ENCODE results near the gene GDNF.

GDNF gene

DNA sequence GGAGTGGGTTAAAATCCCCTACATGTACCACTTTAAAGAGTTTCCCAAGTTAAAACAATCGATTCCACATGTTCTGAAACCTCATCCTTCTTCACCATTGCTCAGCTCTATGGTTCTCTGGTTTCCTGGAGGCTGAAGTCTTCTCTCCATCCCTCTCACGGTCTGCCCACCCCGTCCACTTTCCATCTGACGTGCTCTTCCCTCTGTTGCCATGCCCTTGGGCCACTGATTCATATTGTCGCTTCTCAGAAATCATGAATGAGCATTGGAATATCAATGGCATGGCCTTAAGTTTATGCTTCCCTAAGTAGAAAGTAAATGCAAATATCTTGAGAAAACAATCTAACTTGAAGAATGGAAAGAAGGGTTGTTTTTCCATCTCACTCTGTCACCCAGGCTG is 30.9 kb downstream of the GDNF start:
- no peak for DNase-seq (ENCODE audit: extremely low read depth, low read depth)
- TF ChIP-seq, protein P1, sequence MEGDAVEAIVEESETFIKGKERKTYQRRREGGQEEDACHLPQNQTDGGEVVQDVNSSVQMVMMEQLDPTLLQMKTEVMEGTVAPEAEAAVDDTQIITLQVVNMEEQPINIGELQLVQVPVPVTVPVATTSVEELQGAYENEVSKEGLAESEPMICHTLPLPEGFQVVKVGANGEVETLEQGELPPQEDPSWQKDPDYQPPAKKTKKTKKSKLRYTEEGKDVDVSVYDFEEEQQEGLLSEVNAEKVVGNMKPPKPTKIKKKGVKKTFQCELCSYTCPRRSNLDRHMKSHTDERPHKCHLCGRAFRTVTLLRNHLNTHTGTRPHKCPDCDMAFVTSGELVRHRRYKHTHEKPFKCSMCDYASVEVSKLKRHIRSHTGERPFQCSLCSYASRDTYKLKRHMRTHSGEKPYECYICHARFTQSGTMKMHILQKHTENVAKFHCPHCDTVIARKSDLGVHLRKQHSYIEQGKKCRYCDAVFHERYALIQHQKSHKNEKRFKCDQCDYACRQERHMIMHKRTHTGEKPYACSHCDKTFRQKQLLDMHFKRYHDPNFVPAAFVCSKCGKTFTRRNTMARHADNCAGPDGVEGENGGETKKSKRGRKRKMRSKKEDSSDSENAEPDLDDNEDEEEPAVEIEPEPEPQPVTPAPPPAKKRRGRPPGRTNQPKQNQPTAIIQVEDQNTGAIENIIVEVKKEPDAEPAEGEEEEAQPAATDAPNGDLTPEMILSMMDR (IDR thresholded peaks at IDR 0.05; ENCODE audit: low read depth, low read length): no peak

- TF ChIP-seq, protein P1 (IDR thresholded peaks at IDR 0.05; ENCODE audit: low read depth, low read length): no peak
- DNase-seq (ENCODE audit: extremely low read depth, low read depth): no peak
These were observed 32.1 kb downstream of the GDNF start for GRCh38 chr5:37807621-37808301.

DNA sequence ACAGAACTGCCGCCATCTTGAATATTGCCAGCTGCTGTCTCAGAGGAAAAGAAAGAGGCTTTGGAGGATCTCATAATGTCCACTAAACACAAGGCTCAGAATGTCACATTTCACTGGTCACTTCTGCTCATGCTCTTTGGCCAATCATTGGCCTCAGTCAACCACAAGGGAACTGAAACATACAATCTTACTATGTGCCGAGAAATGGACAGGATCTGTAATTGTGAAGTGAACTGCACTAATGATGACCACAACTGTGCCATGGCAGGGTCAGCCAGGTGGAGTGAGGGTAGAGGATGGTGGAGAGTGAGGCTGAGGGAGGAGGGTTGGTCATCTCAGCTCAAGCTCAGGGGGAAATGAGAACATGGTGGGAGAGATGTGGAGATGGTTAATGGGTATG is 32.8 kb downstream of the GDNF start:
- DNase-seq (ENCODE audit: extremely low read depth, low read depth): no peak
- TF ChIP-seq, protein P1 (IDR thresholded peaks at IDR 0.05; ENCODE audit: low read depth, low read length): no peak

DNA sequence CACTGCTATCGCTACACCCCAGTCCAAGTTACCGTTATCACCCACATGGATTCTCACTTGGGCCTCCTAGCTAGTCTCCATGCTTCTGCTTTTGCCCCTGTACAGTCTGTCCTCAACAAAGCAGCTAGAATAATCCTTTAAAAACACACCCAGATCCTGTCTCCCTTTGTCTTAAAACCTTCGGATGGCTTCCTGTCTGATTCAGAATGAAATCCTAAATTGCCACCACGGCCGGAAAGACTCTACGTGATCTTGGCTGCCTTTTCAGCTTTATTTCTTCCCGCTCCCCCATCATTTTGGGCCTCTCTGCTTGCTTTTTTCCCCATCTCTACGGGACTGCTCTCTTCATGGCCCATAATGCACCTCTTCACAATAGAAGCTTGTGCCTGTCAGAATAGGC is 33.4 kb downstream of the GDNF start:
- no peak for DNase-seq (ENCODE audit: extremely low read depth, low read depth)
- TF ChIP-seq, protein P1 (IDR thresholded peaks at IDR 0.05; ENCODE audit: low read depth, low read length): no peak

GRCh38 chr5:37806016-37806415 is 33.8 kb downstream of the GDNF start:
- TF ChIP-seq, protein P1 (IDR thresholded peaks at IDR 0.05; ENCODE audit: low read depth, low read length): no peak
- no peak for DNase-seq (ENCODE audit: extremely low read depth, low read depth)

GRCh38 chr5:37804401-37804800 is 35.4 kb downstream of the GDNF start:
- TF ChIP-seq, protein P1 (IDR thresholded peaks at IDR 0.05; ENCODE audit: low read depth, low read length): no peak
- DNase-seq (ENCODE audit: extremely low read depth, low read depth): no peak

- no peak for DNase-seq (ENCODE audit: extremely low read depth, low read depth)
- TF ChIP-seq, protein P1 (IDR thresholded peaks at IDR 0.05; ENCODE audit: low read depth, low read length): no peak
These were observed 36.4 kb downstream of the GDNF start for GRCh38 chr5:37803487-37803886.

All from AG09319 (cell line).